Cardiac septum (tissue), 1 donor: ENCODE results near the gene DPYD. TPM values are rescaled to one million over a fixed set of nuclear protein-coding genes. Genes with fewer than 3 reads are reported as not detected.

Experiments
- DNase-seq: peaks from one replicate; pipeline ENCODE4 v3.0.0-alpha.2; 2020; ENCODE audit warnings: low spot score
- intact Hi-C: fragments of 100-400 bp; cut with DNase I; formaldehyde crosslinking; loops from one replicate; pipeline ENCODE4 v1.14.0; 2022
- total RNA-seq: library from RNA; stranded (reverse); fragmentation: NEBNext Ultra II Directional; extraction: Animal tissue kit (Norgen Biotek cat#: 25700); gene quantifications from one replicate; pipeline ENCODE4 v1.2.1, GENCODE V29; 2021
- donor health status: DM: no; HTN: no; CAD: no.

DPYD gene
- total RNA-seq, 1 donor from 2014 or later: 7.3 TPM

DNA sequence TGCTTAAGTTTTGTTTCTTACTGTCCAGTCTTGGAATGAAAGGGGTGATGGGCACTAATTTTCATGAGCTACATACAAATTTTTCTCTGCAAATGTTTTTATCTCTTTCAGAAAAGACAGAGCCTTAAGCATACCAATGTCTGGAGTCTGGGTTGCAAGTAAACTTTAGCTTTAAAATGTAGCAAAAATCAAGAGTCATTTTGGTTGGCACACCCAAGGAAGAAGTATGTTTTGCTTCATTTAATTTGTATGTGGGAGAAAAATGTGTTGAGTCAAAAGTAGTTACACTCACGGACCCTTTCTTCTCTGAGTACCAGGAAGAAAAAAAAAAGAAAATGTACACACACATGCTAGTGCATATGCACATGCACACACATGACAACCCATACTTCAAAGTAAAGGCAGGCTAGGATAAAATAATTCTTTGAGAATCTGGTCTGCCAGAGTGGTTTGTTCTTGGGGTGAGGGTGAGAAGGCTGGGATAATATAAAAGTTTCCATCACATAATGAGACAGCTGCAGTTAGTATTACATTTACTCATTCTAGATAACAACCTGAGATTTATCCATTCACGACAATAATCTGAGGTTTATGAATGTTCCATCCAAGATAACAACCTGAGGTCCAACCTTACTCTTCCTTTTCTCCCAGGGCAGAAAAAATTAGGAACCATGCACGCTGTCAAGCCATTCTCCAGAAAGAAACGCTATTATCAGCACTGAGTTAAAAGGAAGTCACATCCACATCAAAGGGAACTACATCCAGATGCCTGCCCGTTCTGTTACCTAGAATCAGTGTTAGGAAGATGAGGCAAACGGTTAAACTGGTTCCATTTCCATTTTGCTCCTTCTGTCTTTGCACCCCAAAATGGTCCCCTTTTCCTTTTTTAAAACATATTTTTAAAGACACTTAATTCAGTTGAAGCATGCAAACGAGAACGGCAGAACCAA, 9.3 kb downstream of the DPYD start:
- intact Hi-C loops: no loop called here
- no peak for DNase-seq

DNA sequence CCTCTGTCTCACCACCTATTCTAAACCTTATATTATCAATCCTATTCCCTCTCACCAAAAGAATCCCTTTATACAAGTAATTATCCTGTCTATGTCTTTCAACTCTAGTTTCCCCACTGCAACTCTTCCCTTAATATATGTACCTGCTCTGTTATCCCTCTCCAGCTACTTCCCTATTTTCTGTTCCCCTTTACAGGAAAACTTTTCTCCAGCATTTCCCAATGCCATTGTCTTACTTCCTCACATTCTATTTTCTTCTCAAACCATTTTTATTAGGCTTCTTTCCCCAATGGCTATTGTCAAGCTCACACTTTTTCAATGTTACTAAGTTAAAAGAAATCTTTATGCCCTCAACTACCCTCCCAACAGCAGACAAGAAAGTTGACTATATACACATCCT, 11.6 kb downstream of the DPYD start:
- intact Hi-C loops: no loop called here
- no peak for DNase-seq

DNA sequence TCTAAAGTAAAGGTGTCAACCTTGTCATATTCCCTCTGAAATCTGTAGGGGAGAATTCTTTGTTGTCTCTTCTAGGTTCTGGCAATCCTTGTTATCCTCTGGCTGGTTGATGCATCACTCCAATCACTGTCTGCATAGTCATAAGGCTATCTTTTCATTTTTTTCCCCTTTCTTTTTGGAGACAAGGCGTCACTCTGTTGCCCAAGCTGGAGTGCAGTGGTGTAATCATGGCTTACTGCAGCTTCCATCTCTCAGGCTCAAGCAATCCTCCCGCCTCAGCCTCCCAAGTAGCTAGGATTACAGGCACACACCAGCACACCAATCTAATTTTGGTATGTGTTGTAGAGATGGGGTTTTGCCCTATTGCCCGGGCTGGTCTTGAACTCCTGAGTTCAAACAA, 12.9 kb downstream of the DPYD start:
- DNase-seq: no peak
- intact Hi-C loops: no loop called here

DNA sequence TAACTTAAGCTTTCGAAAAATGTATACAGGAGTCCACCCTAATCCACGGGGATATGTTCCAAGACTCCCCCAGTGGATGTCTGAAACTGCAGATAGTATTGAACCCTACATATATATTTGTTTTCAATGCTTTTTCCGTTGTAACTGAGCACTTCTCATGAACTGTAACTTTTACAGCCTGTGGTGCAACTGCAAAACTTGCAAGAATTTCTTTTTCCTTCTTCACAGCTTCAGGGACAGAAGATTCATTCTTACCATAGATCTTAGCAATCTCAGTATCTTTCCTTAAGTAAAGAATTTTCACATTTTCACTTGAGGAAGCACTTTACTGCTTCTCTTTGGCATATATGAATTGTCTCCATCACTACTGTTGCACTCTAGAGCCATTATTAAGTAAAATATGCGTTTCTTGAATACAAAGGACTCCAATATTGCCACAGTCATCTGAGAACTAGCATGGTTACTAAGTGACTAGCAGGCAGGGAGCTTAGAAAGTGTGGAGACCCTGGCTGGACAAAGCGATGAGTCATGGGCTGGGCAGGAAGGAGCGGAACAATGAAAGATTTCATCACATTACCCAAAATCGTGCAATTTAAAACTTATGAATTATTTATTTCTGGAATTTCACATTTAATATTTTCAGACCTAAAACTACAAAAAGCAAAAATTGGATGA, 14.1 kb downstream of the DPYD start:
- intact Hi-C loops: no loop called here
- no peak for DNase-seq

DNA sequence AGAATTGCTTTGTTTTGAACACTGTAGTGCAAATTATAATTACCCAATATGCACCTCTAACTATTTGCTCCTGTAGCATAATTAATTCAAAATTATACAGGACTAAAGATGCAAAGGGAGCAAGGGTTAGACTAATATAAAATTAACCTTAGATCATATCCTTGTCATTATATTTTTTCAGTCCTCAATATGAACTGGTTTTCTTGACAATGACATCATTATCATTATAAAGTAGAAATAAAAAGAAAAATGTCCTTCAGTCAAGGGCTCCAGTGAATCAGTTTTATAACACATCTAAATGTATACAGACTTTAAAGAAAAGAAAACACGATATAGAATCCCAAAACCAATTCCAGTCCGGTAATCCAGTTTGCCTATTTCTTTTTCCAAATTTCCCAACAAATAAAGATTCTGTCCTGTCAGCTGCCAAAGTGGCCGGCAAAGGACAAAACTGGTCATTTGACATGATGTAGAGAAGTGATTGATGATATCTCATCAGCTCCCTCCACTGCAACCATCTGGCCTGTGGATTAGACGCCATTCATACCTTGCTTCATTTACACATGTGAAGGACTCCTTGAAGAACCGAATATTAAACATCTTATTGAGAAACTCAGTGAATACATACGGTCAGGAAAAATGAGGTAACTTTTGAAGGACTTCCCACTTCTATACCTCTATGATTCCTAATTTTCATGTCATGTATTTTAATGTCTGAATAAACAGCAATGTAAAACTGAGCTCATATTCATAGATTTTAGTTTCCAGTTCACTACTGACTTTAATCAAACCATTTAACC, 15.5 kb downstream of the DPYD start:
- no peak for DNase-seq
- intact Hi-C loops: no loop called here

DNA sequence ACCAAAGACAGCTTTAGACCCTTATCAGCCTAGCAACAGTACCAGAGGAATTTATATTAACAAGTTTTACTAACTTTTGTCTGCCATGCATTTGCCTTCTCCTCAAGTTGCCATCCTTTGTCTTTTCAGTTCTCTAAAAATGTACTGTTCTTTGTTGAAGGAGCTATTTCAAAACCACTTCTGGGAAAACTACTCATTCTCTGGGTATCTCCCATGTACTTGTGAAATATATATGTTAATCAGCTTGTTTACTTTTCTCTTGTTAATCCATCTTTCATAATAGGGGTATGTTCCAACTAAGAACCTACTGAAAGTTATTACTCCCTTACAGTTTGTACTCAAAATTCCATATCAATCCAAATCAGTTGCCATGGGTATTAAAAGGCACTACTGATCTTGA, 16.3 kb downstream of the DPYD start:
- DNase-seq: no peak
- intact Hi-C loops: no loop called here

DNA sequence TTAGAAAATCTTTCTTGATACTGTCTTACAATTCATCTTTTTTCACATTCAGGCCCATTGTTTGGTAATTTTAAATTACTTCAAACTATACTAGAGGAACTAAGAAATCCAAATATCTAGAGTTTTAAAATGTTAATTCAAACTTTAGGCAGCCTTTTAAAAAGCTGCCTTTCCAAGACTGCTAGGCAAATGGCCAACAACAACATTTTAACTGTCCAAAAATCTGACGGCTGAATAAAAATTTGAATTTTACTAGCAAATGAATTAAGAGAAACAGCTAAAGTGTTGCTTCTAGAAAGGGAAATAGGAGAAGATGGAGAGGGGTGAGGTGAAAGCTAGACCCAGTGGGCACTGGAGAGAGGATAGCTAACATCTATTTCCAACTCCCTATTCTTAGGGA, 17.2 kb downstream of the DPYD start:
- intact Hi-C loops: no loop called here
- DNase-seq: no peak

DNA sequence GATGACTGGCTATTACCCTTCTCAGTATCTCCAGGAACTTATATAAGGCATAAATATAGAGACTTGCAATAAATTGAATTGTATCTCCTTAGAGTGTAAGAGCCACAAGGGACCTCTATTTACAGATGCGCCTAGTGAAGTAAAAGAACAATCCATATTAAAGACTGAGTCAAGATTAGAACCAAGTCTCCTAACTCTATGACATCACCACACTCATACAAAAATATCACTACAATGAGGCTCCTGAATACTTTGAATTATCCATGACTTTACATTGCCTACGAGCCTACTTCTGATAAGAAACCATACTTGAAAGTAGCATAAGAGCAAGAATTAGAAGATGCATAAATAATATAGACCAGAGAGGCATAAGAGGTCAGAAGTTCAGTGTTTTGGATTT, 18.8 kb downstream of the DPYD start:
- intact Hi-C loops: no loop called here
- no peak for DNase-seq

DNA sequence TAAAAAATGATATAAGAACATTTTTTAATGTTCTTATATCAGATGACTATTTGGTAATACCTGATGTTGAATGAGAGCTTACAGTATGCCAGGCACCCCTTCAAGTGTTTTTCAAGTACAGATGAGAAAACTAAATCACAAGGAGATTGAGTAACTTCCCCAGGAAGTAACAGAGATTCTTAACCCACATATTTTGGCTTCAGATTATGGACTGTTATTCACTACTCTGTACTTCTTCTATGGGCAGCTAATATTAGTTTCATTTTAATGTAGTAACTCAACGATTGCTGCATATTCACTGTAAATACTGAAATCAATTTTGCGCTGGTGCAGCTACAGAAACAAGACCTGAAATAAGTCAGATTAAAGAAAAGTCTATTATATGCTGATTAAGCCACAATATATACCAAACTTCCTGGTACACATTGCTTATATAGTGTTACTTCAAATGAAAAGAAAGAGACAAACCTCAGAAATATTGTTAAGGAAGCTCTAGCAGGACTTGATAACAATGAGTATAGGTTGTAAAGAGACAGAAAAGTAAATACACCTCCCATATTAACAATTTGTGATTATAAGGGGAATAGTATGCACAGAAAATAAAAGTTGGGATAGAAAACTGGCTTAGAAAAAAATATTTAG, 19.7 kb downstream of the DPYD start:
- intact Hi-C loops: no loop called here
- DNase-seq: no peak

DNA sequence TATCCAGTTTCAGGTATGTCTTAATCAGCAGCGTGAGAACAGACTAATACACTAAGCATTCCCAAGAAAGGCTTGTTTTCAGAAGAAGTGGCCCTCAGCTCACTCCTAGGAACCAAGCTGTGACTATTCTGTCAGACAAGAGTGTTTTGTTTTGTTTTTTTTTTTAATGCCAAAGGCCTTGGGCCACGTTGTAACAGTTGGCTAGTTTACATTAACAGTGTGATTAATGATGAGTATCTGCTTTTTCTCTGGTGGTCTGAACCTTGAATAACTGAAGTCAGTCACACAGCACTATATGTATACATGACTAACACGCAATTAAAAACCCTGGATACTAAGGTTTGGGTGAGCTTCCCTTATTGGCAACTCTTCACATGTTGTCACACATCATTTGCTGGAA, 21.9 kb downstream of the DPYD start:
- DNase-seq: no peak
- intact Hi-C loops: no loop called here

DNA sequence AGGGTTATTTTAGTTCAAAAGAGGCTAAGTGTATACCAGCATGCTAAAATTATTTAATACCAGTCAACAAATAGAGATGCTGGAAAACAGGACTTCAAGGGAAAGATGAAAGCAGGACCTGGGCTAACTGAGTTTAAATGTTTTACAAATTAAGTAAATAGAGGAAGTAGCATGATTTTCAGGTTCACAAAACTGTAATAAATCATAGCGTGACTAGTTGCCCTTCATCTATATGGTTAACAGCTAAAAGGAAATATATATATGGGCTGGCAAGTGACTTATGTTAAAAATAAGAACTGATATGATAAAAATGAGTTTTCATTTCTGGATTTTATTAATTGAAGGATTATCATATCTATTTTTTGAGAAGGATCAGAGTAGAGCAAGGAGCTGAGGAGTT, 25.6 kb downstream of the DPYD start:
- DNase-seq: no peak
- intact Hi-C loops: no loop called here

DNA sequence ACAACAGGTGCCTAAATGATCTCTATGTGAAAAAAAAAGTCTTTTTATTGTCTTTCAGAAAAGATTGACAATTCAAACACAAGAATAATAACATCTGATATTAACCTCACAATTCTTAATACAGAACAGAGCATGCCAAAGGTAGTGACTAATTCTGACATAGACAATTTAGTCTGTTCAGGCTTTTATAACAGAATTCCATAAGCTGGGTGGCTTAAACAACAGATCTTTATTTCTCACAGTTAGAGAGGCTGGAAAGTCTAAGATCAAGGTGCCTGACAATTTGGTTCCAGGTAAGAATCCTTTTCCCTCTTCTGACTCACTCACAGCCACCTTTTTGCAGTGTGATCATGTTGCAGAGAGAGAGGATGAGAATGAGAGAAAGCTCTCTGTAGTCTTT, 27.0 kb downstream of the DPYD start:
- no peak for DNase-seq
- intact Hi-C loops: no loop called here

DNA sequence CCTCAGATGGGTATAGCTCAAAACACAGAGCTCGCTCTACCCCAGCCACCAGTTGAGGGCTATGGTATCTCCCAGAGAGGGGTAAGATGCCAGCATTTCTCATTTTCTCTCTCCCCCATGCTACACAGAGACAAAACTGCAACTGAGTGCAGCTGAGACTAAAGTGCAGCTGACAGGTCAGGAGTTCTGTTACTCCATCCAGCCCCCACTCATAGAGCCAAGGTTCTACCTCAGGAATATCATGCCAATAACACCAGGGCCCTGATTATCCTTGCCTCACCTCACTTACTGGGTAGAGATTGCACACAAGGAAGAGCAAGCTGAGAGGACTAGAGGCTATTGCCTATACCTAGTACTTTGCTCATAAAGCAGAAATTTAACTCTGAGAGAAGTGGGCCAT, 34.6 kb downstream of the DPYD start:
- intact Hi-C loops: no loop called here

DNA sequence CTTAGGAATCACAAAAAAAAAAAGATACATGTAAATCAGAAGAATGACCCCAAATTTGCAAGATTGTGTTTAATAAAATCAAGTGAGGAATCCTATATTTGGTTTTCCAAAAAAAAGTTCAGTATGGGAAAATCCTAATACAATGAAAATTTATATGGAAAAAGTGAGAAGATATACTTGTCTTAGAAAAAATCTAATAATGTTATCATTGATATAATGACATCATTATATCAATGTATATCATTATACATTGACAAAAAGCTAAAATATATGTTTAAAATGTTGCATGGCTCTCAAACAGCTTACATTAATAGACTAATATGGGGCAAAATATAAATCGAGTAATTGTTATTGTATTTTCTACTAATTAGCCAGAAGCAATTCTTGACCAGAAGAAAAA, 37.0 kb downstream of the DPYD start:
- no peak for DNase-seq
- intact Hi-C loops: no loop called here

More for the DNA sequence above, 34.6 kb downstream of the DPYD start:
- DNase-seq: no peak

DNA sequence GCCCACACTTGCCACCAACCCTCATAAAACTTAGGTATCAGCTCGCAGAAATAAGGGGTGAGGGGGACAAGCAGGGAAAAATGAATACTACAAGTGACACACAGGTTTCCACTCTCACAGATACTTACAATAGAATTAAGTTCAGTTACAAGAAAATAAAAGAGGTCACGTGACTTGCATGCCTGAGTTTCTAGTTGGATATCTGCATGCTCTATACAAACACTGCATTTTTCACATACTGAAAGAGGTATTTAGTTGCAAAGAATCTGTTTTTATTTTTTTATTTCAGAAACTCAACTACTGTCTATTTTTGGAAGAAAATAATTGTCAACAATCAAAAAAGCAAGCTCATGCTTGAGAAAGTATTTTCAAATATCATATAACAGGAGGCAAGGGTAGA, 43.5 kb downstream of the DPYD start:
- intact Hi-C loops: no loop called here
- DNase-seq: no peak

DNA sequence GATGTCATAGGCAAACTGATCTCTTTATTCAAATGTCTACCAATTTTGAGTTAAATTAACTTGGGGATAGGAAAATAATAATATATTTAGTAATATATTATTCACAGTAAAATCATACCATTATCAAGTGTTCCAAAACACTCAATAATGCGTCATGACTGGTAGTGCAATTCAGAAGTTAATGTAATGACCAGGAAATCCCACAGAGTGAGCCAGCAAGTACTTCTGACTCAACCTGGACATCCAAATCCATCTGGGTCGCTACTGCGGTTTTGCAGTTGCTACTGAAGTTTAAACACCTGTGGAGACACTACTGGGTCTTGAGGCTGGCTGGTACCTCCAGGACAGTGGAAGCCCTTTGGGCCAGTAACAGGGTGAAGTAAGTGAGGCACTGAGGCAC, 44.8 kb downstream of the DPYD start:
- DNase-seq: no peak
- intact Hi-C loops: no loop called here

DNA sequence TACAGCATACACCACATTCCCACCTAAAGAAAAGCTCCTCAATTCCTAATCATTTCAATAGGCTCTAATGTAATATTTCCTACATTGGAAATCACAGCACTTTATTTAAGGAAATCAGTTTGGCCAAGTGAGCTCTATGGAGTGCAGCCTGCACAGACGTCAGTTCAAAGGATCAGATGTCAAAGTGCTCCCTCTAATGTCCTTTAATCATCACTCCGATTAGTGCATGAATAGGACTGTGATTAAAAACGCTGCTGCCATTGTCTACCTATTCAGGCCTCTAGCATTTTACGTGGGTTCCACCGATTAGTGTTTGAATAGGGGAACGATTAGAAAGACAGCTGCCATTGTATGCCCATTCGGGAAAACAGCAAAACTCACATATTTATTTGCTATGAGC, 50.2 kb downstream of the DPYD start:
- intact Hi-C loops: no loop called here
- no peak for DNase-seq

DNA sequence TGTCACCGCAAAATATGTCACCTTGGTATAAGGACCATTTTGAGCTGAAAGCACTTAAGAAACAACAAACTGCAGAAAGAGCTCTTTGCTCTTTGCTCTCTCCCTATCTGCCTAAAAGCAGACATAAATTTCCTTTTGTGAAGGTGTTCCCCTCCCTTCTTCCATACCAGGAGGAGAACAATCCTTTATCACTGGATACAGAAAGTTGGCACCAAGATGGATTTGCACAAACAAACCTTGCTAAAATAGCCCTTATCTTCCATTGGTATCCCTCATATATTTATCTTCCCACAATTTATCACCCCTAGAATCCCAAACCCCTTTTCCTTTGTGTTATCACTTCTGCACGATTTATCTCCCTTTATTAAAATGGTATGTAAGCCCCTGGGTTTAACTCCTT, 51.4 kb downstream of the DPYD start:
- DNase-seq: no peak
- intact Hi-C loops: no loop called here

DNA sequence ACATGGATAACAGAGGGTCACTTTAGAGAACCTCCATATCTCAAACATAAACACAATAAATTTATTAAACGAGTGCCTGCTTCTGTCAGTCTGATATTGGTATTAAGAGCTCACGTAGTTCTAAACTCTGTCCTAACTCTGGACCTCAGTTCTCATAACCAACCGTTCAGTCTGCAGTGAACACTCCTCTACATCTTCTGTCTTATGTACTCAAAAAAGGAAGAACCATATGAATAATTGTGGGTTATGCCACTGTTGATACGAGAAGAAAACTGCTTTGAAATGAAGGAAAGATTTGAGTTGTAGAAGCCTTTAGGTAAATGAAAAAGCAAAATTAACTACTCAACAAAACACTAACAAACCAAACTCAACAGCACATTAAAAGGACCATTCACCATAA, 53.7 kb downstream of the DPYD start:
- intact Hi-C loops: no loop called here
- DNase-seq: no peak

DNA sequence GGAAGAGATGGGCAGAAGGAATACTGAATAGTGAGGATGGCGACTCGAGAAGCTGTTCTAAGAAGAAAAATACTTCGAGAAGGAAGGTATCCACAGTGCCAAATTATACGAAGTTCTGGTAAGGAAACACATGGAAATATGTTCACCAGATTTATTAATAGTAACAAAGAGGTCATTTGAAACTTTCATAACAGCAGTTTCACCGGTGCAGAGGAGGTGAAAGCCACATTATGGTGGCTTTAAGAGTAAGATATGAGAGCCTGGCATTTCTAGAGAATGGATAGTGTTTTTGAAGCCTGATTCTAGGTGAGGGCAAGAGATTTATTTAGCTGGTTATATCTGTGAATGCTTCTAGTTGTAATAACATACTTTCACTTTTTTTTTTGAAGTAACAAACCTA, 56.2 kb downstream of the DPYD start:
- intact Hi-C loops: no loop called here
- no peak for DNase-seq
